Measurements from ENCODE around the gene CPD.

CPD gene

DNA sequence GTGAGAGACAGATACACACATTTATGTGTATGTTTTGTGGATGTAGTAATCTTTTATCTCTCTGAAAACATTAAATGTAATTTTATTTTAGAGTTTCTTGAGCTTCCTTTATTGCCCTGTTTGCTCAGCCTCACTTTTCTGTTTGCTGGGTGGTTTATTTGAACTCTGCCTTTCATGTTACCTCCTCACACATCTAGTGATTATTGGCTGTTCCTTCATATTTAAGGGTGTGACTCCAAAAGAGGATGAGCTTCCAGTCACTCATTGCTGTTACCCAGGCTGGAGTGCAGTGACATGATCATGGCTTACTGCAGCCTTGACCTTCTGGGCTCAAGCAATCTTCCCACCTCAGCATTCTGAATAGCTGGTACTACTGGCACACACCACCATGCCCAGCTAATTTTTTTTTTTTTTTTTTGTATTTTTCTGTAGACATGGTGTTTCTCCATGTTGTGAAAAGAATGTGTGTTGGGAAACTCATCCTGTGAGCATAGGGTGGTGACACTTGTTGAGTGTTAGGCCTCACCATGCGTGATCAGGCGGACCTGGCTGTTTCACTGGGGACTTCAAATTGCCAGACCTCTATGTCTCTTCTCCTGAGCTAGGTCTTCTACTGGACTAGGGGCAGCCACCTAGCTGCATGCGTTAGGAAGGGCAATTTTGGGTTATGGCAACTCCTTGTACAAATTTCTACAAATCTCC, 136.3 kb downstream of the CPD start:
- DNase-seq = no peak

DNA sequence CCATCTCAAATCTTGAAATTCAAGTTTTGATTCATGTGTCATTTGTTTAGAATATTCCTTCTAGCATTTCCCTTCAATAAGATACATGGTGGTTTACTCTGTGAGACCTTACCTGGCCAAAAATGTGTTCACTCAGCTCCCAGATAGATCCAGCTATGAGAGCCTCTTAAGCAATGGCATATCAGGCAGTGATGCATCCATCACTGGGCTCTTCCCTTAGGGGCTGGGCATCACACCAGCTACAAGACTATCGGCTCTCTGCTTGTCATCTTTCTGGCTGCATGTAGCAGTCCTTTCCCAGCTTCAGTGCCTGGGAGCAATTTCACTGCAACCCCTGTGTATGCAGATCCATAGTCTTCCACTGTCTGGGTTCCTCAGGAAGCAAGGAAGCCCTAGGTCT, 139.1 kb downstream of the CPD start:
- DNase-seq = no peak

DNA sequence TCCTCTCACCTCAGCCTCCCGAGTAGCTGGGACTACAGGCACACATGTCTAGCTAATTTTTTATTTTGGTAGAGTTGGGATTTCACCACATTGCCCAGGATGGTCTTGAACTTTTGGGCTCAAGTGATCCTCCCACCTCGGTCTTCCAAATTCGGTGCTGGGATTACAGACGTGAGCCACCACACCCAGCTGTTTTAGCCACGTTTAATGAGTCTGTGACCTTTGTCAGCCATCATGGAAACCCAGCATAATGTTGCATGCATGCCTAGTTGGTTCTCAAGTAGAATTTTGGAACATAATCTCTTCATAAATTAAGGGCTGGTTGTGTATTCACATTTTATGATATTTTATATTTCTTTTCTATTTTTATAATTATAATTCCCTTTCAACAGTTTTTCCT, 140.4 kb downstream of the CPD start:
- no peak for DNase-seq
